CD14-positive monocyte (primary cell): ENCODE measurements around the gene ISL1. TPM values are rescaled to one million over a fixed set of nuclear protein-coding genes. Genes with fewer than 3 reads are reported as not detected.

ENCODE experiments used
- DNase-seq, 3 donors: peaks; one replicate each; pipeline ENCODE4 v3.0.0-alpha.2; 2011 to 2022
- H2AFZ ChIP-seq: 2 replicates; pipeline ENCODE4 v1.6.0; 2012; ENCODE audit warnings: mild to moderate bottlenecking, low read depth, low read length, inconsistent platforms; ENCODE audit not compliant: insufficient read depth, poor library complexity, severe bottlenecking
- H3K27ac ChIP-seq, 2 donors: 1 replicate in 1 of 2; 2 replicates in 1 of 2; pipeline ENCODE4 v1.5.1; 2012 to 2013; ENCODE audit warnings: low read length in 2 of 2, control low read depth in 1 of 2, inconsistent platforms in 1 of 2, low read depth in 1 of 2, mild to moderate bottlenecking in 1 of 2
- H3K27me3 ChIP-seq, 2 donors: one replicate each; pipeline versions ENCODE4 v1.6.0 to v1.6.1; 2011 to 2013; ENCODE audit warnings: low read length in 2 of 2; ENCODE audit not compliant: control insufficient read depth in 2 of 2, insufficient read depth in 2 of 2
- H3K36me3 ChIP-seq, 2 donors: replicated peaks in 1 of 2; 1 replicate in 1 of 2; 2 replicates in 1 of 2; pipeline versions ENCODE4 v1.5.1 to v1.6.1; 2012 to 2013; ENCODE audit warnings: low read length in 2 of 2, control low read depth in 1 of 2, inconsistent platforms in 1 of 2, mild to moderate bottlenecking in 1 of 2; ENCODE audit not compliant: insufficient read depth in 2 of 2, control insufficient read depth in 1 of 2
- H3K4me1 ChIP-seq, 2 donors: 1 replicate in 1 of 2; 2 replicates in 1 of 2; pipeline versions ENCODE4 v1.5.1 to v1.6.1; 2012 to 2013; ENCODE audit warnings: low read length in 2 of 2, control low read depth in 1 of 2, inconsistent platforms in 1 of 2, mild to moderate bottlenecking in 1 of 2, moderate library complexity in 1 of 2; ENCODE audit not compliant: insufficient read depth in 2 of 2, control insufficient read depth in 1 of 2
- H3K4me2 ChIP-seq: replicated peaks from 2 replicates; pipeline ENCODE3; 2012; ENCODE audit warnings: low read length, moderate library complexity, mild to moderate bottlenecking; ENCODE audit not compliant: poor library complexity, severe bottlenecking; ENCODE audit errors: extremely low read depth
- H3K4me3 ChIP-seq, 3 experiments: fragments of 200-600 bp in 1 of 3; sonication (generic) in 1 of 3; replicated peaks in 1 of 3; 1 replicate in 2 of 3; 2 replicates in 1 of 3; pipeline ENCODE4 v1.5.1; 2011 to 2013; ENCODE audit warnings: low read length in 3 of 3, mild to moderate bottlenecking in 3 of 3, control low read depth in 2 of 3, low read depth in 2 of 3, inconsistent platforms in 1 of 3, moderate library complexity in 1 of 3
- H3K79me2 ChIP-seq: 2 replicates; pipeline ENCODE4 v1.6.0; 2012; ENCODE audit warnings: mild to moderate bottlenecking, control low read depth, inconsistent platforms, low read length, moderate library complexity; ENCODE audit not compliant: insufficient read depth
- H3K9ac ChIP-seq: 2 replicates; pipeline ENCODE4 v1.6.0; 2017; ENCODE audit warnings: low read length, mild to moderate bottlenecking; ENCODE audit not compliant: insufficient read depth, poor library complexity, severe bottlenecking
- H3K9me3 ChIP-seq, 2 donors: replicated peaks in 1 of 2; 1 replicate in 1 of 2; 2 replicates in 1 of 2; pipeline versions ENCODE4 v1.5.1 to v1.6.1; 2012 to 2013; ENCODE audit warnings: low read length in 2 of 2, control low read depth in 1 of 2; ENCODE audit not compliant: control insufficient read depth in 1 of 2, insufficient read depth in 1 of 2
- H4K20me1 ChIP-seq: 2 replicates; pipeline ENCODE4 v1.6.0; 2012; ENCODE audit warnings: mild to moderate bottlenecking, low read length, control low read depth, moderate library complexity; ENCODE audit not compliant: insufficient read depth
- H3K27ac Mint-ChIP-seq, 7 donors: one replicate each; pipeline ENCODE4 v1.8.0; 2020; ENCODE audit warnings: mild to moderate bottlenecking in 7 of 7, mixed read lengths in 7 of 7, moderate library complexity in 6 of 7, inconsistent platforms in 2 of 7
- H3K27me3 Mint-ChIP-seq, 3 donors: one replicate each; pipeline ENCODE4 v1.8.0; 2021 to 2022; ENCODE audit warnings: low read depth in 3 of 3, mild to moderate bottlenecking in 3 of 3, mixed read lengths in 3 of 3, moderate library complexity in 3 of 3, inconsistent platforms in 1 of 3
- H3K36me3 Mint-ChIP-seq, 2 donors: one replicate each; pipeline ENCODE4 v1.8.0; 2020; ENCODE audit warnings: mixed read lengths in 2 of 2, inconsistent platforms in 1 of 2, mild to moderate bottlenecking in 1 of 2
- H3K4me1 Mint-ChIP-seq: one replicate; pipeline ENCODE4 v1.8.0; 2020; ENCODE audit warnings: mild to moderate bottlenecking, mixed read lengths
- H3K4me3 Mint-ChIP-seq, 2 donors: one replicate each; pipeline ENCODE4 v1.8.0; 2020; ENCODE audit warnings: mild to moderate bottlenecking in 2 of 2, mixed read lengths in 2 of 2, moderate library complexity in 1 of 2
- H3K9me3 Mint-ChIP-seq, 7 donors: one replicate each; pipeline ENCODE4 v1.8.0; 2020 to 2022; ENCODE audit warnings: mixed read lengths in 7 of 7, mild to moderate bottlenecking in 6 of 7, moderate library complexity in 6 of 7, inconsistent platforms in 2 of 7
- WGBS: methylation state at CpG from one replicate; pipeline ENCODE4 v1.1.5; 2013; ENCODE audit warnings: missing lambda C conversion rate; ENCODE audit not compliant: insufficient coverage; 5-methylcytosine and 5-hydroxymethylcytosine counted together
- intact Hi-C, 2 donors: fragments of 100-400 bp; cut with micrococcal nuclease; formaldehyde crosslinking; loops; one replicate each; pipeline versions ENCODE4 v1.15.0 to v1.15.1; 2023
- polyA plus RNA-seq, 3 donors: library from polyadenylated mRNA; depleted of rRNA in 1 of 3; unstranded in 2 of 3; stranded (reverse) in 1 of 3; fragments of 300-500 nt in 2 of 3; fragments of >200 nt in 1 of 3; fragmentation: Illumina TruSeq in 2 of 3; gene quantifications; 1 replicate in 2 of 3; 2 replicates in 1 of 3; pipeline ENCODE4 v1.2.3, GENCODE V29; 2012 to 2021
- TF ChIP-seq, protein P1 (sequence below): fragments of 200-600 bp; IDR thresholded peaks from one replicate; pipeline ENCODE4 v1.8.0; 2022; ENCODE audit warnings: antibody characterized with exemption, mild to moderate bottlenecking

ISL1 gene
- polyA plus RNA-seq, 3 donors, result not detected

DNA sequence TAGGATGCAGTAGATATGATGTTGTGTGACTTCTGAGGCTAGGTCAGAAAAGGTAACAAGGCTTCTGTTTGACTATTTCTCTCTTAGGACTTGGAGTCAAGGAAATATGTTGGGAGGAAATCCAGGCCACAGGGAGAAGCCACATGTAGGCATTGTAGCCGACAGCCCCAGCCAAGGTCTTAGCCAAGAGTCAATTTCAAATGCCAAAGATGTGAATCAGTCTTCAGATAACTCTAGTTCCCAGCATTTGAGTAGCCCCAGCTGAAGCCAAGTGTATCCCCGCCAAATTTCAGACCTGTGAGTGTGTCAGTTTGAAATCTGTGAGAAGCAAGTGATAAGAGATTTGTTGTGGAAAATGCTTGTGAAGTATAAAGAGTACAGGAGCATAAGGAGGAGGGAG, 38.1 kb upstream of the ISL1 start:
- Histone ChIP-seq H3K9ac (no peak overlapping the region), H3K4me3 (no peak overlapping the region), H3K4me2 (no peak overlapping the region), H2AFZ (no peak overlapping the region), H3K27ac (no peak overlapping the region), H3K27me3 (no peaks in the 10 kb centered on the region), H3K9me3 (peaks cover 0 to 9% of the 10 kb centered on the region in 2 donors), H4K20me1 (no peaks in the 10 kb centered on the region), H3K4me1 (no peaks in the 10 kb centered on the region), H3K79me2 (no peaks in the 10 kb centered on the region), H3K36me3 (no peaks in the 10 kb centered on the region)
- Mint-ChIP-seq H3K27ac (no peak overlapping the region), H3K36me3 (no peaks in the 10 kb centered on the region), H3K27me3 (no peaks in the 10 kb centered on the region), H3K4me1 (no peaks in the 10 kb centered on the region), H3K9me3 (peaks cover 0 to 14% (median 7%) of the 10 kb centered on the region in 7 donors), H3K4me3 (no peak overlapping the region)
- intact Hi-C loops, result no loop called here
- TF ChIP-seq, protein P1, sequence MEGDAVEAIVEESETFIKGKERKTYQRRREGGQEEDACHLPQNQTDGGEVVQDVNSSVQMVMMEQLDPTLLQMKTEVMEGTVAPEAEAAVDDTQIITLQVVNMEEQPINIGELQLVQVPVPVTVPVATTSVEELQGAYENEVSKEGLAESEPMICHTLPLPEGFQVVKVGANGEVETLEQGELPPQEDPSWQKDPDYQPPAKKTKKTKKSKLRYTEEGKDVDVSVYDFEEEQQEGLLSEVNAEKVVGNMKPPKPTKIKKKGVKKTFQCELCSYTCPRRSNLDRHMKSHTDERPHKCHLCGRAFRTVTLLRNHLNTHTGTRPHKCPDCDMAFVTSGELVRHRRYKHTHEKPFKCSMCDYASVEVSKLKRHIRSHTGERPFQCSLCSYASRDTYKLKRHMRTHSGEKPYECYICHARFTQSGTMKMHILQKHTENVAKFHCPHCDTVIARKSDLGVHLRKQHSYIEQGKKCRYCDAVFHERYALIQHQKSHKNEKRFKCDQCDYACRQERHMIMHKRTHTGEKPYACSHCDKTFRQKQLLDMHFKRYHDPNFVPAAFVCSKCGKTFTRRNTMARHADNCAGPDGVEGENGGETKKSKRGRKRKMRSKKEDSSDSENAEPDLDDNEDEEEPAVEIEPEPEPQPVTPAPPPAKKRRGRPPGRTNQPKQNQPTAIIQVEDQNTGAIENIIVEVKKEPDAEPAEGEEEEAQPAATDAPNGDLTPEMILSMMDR, result no peak
- WGBS, result 83% methylated on average over 2 of the region's 2 CpGs
- no peak for DNase-seq

DNA sequence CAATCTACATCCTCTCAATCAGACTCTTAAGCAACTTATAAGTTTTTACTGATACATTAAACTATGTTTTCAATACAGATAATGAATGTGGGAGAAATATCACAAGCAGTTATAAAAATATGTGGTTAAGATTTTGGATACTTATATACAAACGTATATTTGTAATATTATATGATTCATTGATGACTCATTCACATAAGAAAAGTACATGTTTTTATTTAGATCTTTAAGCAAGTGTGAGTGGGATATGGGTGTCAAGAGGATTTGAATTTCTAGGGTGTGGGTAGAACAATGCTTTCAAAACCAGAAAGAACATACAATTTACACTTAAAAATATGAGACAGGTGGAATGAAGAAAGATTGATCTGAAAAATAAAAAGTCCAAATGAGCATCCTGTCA, 36.1 kb upstream of the ISL1 start:
- no CpG with 5 or more reads among the region's 1 CpG for WGBS
- Histone ChIP-seq H3K27ac (no peak overlapping the region), H3K27me3 (no peaks in the 10 kb centered on the region), H3K4me2 (no peak overlapping the region), H3K4me3 (no peak overlapping the region), H3K9me3 (peaks cover 0 to 9% of the 10 kb centered on the region in 2 donors), H2AFZ (no peak overlapping the region), H3K79me2 (no peaks in the 10 kb centered on the region), H3K36me3 (no peaks in the 10 kb centered on the region), H3K9ac (no peak overlapping the region), H3K4me1 (no peaks in the 10 kb centered on the region), H4K20me1 (no peaks in the 10 kb centered on the region)
- Mint-ChIP-seq H3K9me3 (peaks cover 4 to 14% (median 12%) of the 10 kb centered on the region in 7 donors), H3K36me3 (no peaks in the 10 kb centered on the region), H3K4me3 (no peak overlapping the region), H3K27ac (no peak overlapping the region), H3K4me1 (no peaks in the 10 kb centered on the region), H3K27me3 (no peaks in the 10 kb centered on the region)
- TF ChIP-seq, protein P1, result no peak
- intact Hi-C loops, result no loop called here
- no peak for DNase-seq
